H9 (cell line): ENCODE measurements around the gene SNORC. TPM values are rescaled to one million over a fixed set of nuclear protein-coding genes. Genes with fewer than 3 reads are reported as not detected.

Source experiments
- DNase-seq: peaks from one replicate; pipeline ENCODE4 v3.0.0-alpha.2; 2017
- H2AFZ ChIP-seq: one replicate; pipeline ENCODE4 v1.6.1; 2013; ENCODE audit warnings: mild to moderate bottlenecking, low read length, control low read depth, moderate library complexity
- H2AK5ac ChIP-seq: 2 replicates; pipeline ENCODE4 v1.6.1; 2013; ENCODE audit warnings: low read length, control low read depth, mixed read lengths; ENCODE audit not compliant: insufficient read length
- H2BK120ac ChIP-seq: one replicate; pipeline ENCODE4 v1.6.1; 2013; ENCODE audit warnings: low read depth, mild to moderate bottlenecking, low read length, control low read depth, inconsistent platforms; ENCODE audit not compliant: poor library complexity, severe bottlenecking
- H2BK12ac ChIP-seq: 2 replicates; pipeline ENCODE4 v1.6.1; 2013; ENCODE audit warnings: low read length, control low read depth, mixed read lengths, low read depth; ENCODE audit not compliant: insufficient read length
- H2BK15ac ChIP-seq: 2 replicates; pipeline ENCODE4 v1.6.1; 2013; ENCODE audit warnings: low read depth, low read length, control low read depth
- H2BK20ac ChIP-seq: one replicate; pipeline ENCODE4 v1.6.1; 2013; ENCODE audit warnings: low read depth, mild to moderate bottlenecking, low read length, control low read depth, inconsistent platforms; ENCODE audit not compliant: poor library complexity, severe bottlenecking
- H2BK5ac ChIP-seq: 2 replicates; pipeline ENCODE4 v1.6.1; 2013; ENCODE audit warnings: low read length, control low read depth, mixed read lengths; ENCODE audit not compliant: insufficient read length
- H3K14ac ChIP-seq: 2 replicates; pipeline ENCODE4 v1.6.1; 2013; ENCODE audit warnings: low read length, control low read depth; ENCODE audit not compliant: insufficient read depth
- H3K18ac ChIP-seq: 2 replicates; pipeline ENCODE4 v1.6.1; 2013; ENCODE audit warnings: low read depth, mild to moderate bottlenecking, mixed read lengths, low read length, control low read depth; ENCODE audit not compliant: insufficient read length
- H3K23ac ChIP-seq: 2 replicates; pipeline ENCODE4 v1.6.1; 2013; ENCODE audit warnings: low read length, control low read depth, mixed read lengths, low read depth; ENCODE audit not compliant: insufficient read length
- H3K23me2 ChIP-seq: 2 replicates; pipeline ENCODE4 v1.6.1; 2013; ENCODE audit warnings: low read depth, mild to moderate bottlenecking, mixed read lengths, low read length, control low read depth; ENCODE audit not compliant: insufficient read length, poor library complexity, severe bottlenecking
- H3K27ac ChIP-seq: 2 replicates; pipeline ENCODE4 v1.5.1; 2013; ENCODE audit warnings: low read length, control low read depth, mixed read lengths, low read depth; ENCODE audit not compliant: insufficient read length
- H3K27me3 ChIP-seq: 2 replicates; pipeline ENCODE4 v1.6.1; 2013; ENCODE audit warnings: low read length, control low read depth, inconsistent platforms; ENCODE audit not compliant: insufficient read depth
- H3K4ac ChIP-seq: 2 replicates; pipeline ENCODE4 v1.6.1; 2013; ENCODE audit warnings: low read depth, mild to moderate bottlenecking, control low read depth, inconsistent platforms, low read length, moderate library complexity
- H3K4me1 ChIP-seq: 2 replicates; pipeline ENCODE4 v1.6.1; 2013; ENCODE audit warnings: low read length, control low read depth, inconsistent platforms; ENCODE audit not compliant: insufficient read depth
- H3K4me2 ChIP-seq: 2 replicates; pipeline ENCODE4 v1.6.1; 2013; ENCODE audit warnings: low read length, control low read depth, mixed read lengths; ENCODE audit not compliant: insufficient read length, insufficient read depth
- H3K56ac ChIP-seq: 2 replicates; pipeline ENCODE4 v1.6.1; 2013; ENCODE audit warnings: low read depth, mild to moderate bottlenecking, mixed read lengths, low read length, control low read depth; ENCODE audit not compliant: insufficient read length
- H3K79me1 ChIP-seq: 2 replicates; pipeline ENCODE4 v1.6.1; 2013; ENCODE audit warnings: low read depth, mild to moderate bottlenecking, moderate library complexity, low read length, control low read depth, inconsistent platforms; ENCODE audit not compliant: insufficient read depth, poor library complexity, severe bottlenecking
- H3K79me2 ChIP-seq: 2 replicates; pipeline ENCODE4 v1.6.1; 2013; ENCODE audit warnings: low read length, control low read depth, inconsistent platforms; ENCODE audit not compliant: insufficient read depth
- H3K9ac ChIP-seq: 2 replicates; pipeline ENCODE4 v1.6.1; 2013; ENCODE audit warnings: low read length, control low read depth, mixed read lengths; ENCODE audit not compliant: insufficient read length; ENCODE audit errors: extremely low read depth
- H3K9me3 ChIP-seq: one replicate; pipeline ENCODE4 v1.6.1; 2013; ENCODE audit warnings: low read depth, low read length, inconsistent platforms; ENCODE audit not compliant: control insufficient read depth
- H3T11ph ChIP-seq: one replicate; pipeline ENCODE4 v1.6.1; 2013; ENCODE audit warnings: mild to moderate bottlenecking, low read length, control low read depth, inconsistent platforms
- H4K20me1 ChIP-seq: one replicate; pipeline ENCODE4 v1.6.1; 2013; ENCODE audit not compliant: control insufficient read depth, insufficient read length, insufficient read depth
- H4K5ac ChIP-seq: 2 replicates; pipeline ENCODE4 v1.6.1; 2013; ENCODE audit warnings: low read depth, mild to moderate bottlenecking, mixed read lengths, low read length, control low read depth; ENCODE audit not compliant: insufficient read length
- H4K8ac ChIP-seq: replicated peaks from 2 replicates; pipeline ENCODE4 v1.6.1; 2013; ENCODE audit warnings: low read length, control low read depth, mixed read lengths, low read depth; ENCODE audit not compliant: insufficient read length
- H4K91ac ChIP-seq: 2 replicates; pipeline ENCODE4 v1.6.1; 2013; ENCODE audit warnings: low read depth, mild to moderate bottlenecking, moderate library complexity, mixed read lengths, low read length, control low read depth; ENCODE audit not compliant: insufficient read length
- H3K27ac Mint-ChIP-seq, 3 experiments: 2 replicates in 2 of 3; 3 replicates in 1 of 3; pipeline ENCODE4 v1.8.0; 2020 to 2021; ENCODE audit warnings: mixed read lengths in 3 of 3, mild to moderate bottlenecking in 1 of 3, moderate library complexity in 1 of 3
- H3K27me3 Mint-ChIP-seq: 2 replicates; pipeline ENCODE4 v1.8.0; 2021; ENCODE audit warnings: low read depth, mild to moderate bottlenecking, moderate library complexity, mixed read lengths
- H3K36me3 Mint-ChIP-seq, 3 experiments: 2 replicates in 2 of 3; 3 replicates in 1 of 3; pipeline ENCODE4 v1.8.0; 2020 to 2021; ENCODE audit warnings: low read depth in 3 of 3, mixed read lengths in 3 of 3; ENCODE audit not compliant: insufficient read depth in 1 of 3
- H3K4me1 Mint-ChIP-seq, 2 experiments: 2 replicates each; pipeline ENCODE4 v1.8.0; 2020; ENCODE audit warnings: mixed read lengths in 2 of 2
- H3K4me3 Mint-ChIP-seq, 2 experiments: 2 replicates in 1 of 2; 3 replicates in 1 of 2; pipeline ENCODE4 v1.8.0; 2020 to 2021; ENCODE audit warnings: mild to moderate bottlenecking in 2 of 2, mixed read lengths in 2 of 2, moderate library complexity in 1 of 2
- H3K9me3 Mint-ChIP-seq, 2 experiments: 2 replicates in 1 of 2; 3 replicates in 1 of 2; pipeline ENCODE4 v1.8.0; 2020; ENCODE audit warnings: mild to moderate bottlenecking in 2 of 2, mixed read lengths in 2 of 2, moderate library complexity in 1 of 2
- CTCF ChIP-seq: fragments of 200-600 bp; sonication (generic); conservative IDR thresholded peaks from 3 replicates; pipeline ENCODE4 v1.8.0; 2021; ENCODE audit warnings: antibody characterized with exemption, mild to moderate bottlenecking
- WGBS: extraction: QIAGEN DNeasy Blood & Tissue Kit; methylation state at CpG from one replicate; pipeline ENCODE4 v1.1.7; 2013; ENCODE audit warnings: missing lambda C conversion rate, low lambda C conversion rate, mixed read lengths; ENCODE audit not compliant: insufficient read length; ENCODE audit errors: extremely low coverage; 5-methylcytosine and 5-hydroxymethylcytosine counted together
- total RNA-seq: library from RNA; stranded (reverse); gene quantifications from 2 replicates; pipeline ENCODE4 v1.2.1, GENCODE V29; 2021

The SNORC gene
- total RNA-seq, 1 experiment from 2014 or later = 1.1 TPM

DNA sequence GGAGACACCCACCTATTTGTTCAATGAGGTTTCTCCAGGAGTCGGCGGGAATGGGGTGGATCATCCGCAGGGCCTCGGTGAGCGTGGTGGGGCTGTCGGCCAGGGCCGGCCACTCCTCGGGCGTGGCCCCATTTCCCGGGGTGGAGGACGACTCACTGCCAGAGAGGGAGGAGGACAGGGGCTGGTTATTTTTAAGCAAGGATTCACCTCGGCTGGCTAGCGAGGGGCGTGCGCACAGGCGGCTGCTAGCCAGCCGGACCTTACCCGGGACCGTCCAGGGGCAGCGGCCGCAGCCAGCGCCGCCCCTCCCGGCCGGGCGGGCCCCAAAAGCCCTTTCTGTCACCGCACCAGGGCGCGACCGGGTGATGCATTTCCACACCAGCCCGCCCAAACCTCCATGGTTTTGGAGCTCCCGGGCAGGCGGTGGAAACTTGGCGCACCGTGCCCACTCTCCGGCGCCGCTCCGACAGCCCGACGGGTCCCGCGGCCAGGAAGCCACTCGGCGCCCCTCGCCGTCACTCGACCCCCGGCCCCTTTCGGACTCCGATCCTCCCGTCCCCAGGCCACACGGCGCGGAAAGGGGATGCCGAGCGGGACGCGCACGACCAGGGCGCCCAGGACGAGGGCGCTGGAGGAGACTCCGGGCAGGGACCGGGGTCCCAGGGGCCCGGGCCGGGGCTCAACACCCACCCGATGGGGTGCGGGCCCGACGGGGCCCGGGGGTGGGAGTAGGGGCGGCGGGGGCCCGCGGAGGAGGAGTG is 57.1 kb downstream of the SNORC start:
- Histone ChIP-seq H3T11ph (no peak overlapping the region), H2BK12ac (no peak overlapping the region), H3K23ac (no peak overlapping the region), H4K5ac (no peak overlapping the region), H4K20me1 (no peaks in the 10 kb centered on the region), H3K56ac (no peak overlapping the region), H3K4ac (no peak overlapping the region), H3K4me2 (peak overlapping the region; percentile 15), H2AFZ (no peak overlapping the region), H2BK5ac (no peak overlapping the region), H3K14ac (no peak overlapping the region), H3K27me3 (peaks cover 35% of the 10 kb centered on the region), H3K23me2 (peaks cover 12% of the 10 kb centered on the region), H2BK20ac (no peak overlapping the region), H4K91ac (no peak overlapping the region), H3K79me1 (no peaks in the 10 kb centered on the region), H3K27ac (no peak overlapping the region), H3K9ac (no peak overlapping the region), H3K18ac (no peak overlapping the region), H3K9me3 (no peaks in the 10 kb centered on the region), H3K79me2 (no peaks in the 10 kb centered on the region), H2AK5ac (no peak overlapping the region), H2BK120ac (no peak overlapping the region), H3K4me1 (no peaks in the 10 kb centered on the region), H2BK15ac (no peak overlapping the region), H4K8ac (no peak overlapping the region)
- Mint-ChIP-seq H3K36me3 (no peaks in the 10 kb centered on the region), H3K9me3 (peaks cover 0 to 5% of the 10 kb centered on the region in 2 experiments; a peak in 1 of 5 replicates), H3K4me1 (peaks cover 25 to 30% of the 10 kb centered on the region in 2 experiments), H3K27me3 (peaks cover 91% of the 10 kb centered on the region), H3K27ac (no peak overlapping the region), H3K4me3 (peak overlapping the region; percentile 56 to 80)
- WGBS = no CpG with 5 or more reads among the region's 76 CpGs
- TF ChIP-seq CTCF = no peak
- no peak for DNase-seq
